ENCODE measurements around the gene KCTD13. TPM values are rescaled to one million over a fixed set of nuclear protein-coding genes. Genes with fewer than 3 reads are reported as not detected.

Gene KCTD13
- total RNA-seq, 1 experiment from 2014 or later: 18.3 TPM

- H2BK12ac ChIP-seq (ENCODE audit: insufficient read length, low read depth, low read length): no peak overlapping the region
- no peak overlapping the region for H3K4ac ChIP-seq (ENCODE audit: low read depth, low read length)
- H4K20me1 ChIP-seq (ENCODE audit: control insufficient read depth, insufficient read depth, insufficient read length): no peaks in the 10 kb centered on the region
- no peak overlapping the region for H4K91ac ChIP-seq (ENCODE audit: insufficient read length, low read depth, low read length)
- no peak overlapping the region for H3K18ac ChIP-seq (ENCODE audit: insufficient read length, low read depth, low read length)
- TF ChIP-seq CTCF (conservative IDR thresholded peaks at IDR 0.05): no peak
- peak overlapping the region; percentile 89 to 96 for H3K4me3 Mint-ChIP-seq
- no peaks in the 10 kb centered on the region for H3K9me3 ChIP-seq (ENCODE audit: control insufficient read depth, low read depth, low read length)
- H3K27ac ChIP-seq (ENCODE audit: insufficient read length, low read depth, low read length): no peak overlapping the region
- H4K8ac ChIP-seq (replicated peaks; ENCODE audit: insufficient read length, low read depth, low read length): no peak overlapping the region
- DNase-seq: no peak
- WGBS (ENCODE audit: extremely low coverage, insufficient read length, low lambda C conversion rate): no CpG with 5 or more reads among the region's 12 CpGs
- peak overlapping the region in 2 of 3 experiments; percentile 9 to 98; a peak in 1 of 7 replicates for H3K27ac Mint-ChIP-seq
- peaks cover 21 to 30% of the 10 kb centered on the region in 2 experiments for H3K4me1 Mint-ChIP-seq
- no peak overlapping the region for H4K5ac ChIP-seq (ENCODE audit: insufficient read length, low read depth, low read length)
- H3K36me3 Mint-ChIP-seq (ENCODE audit: insufficient read depth in 1 of 3, low read depth in 3 of 3): peaks cover 2 to 15% (median 8%) of the 10 kb centered on the region in 3 experiments; a peak in 6 of 7 replicates
- peak overlapping the region; percentile 91 for H3K9ac ChIP-seq (ENCODE audit: extremely low read depth, insufficient read length, low read length)
- no peaks in the 10 kb centered on the region for H3K27me3 Mint-ChIP-seq (ENCODE audit: low read depth)
- no peak overlapping the region for H2BK20ac ChIP-seq (ENCODE audit: low read depth, low read length, poor library complexity, severe bottlenecking)
- no peaks in the 10 kb centered on the region for H3K79me1 ChIP-seq (ENCODE audit: insufficient read depth, low read depth, low read length, poor library complexity, severe bottlenecking)
- H2AK5ac ChIP-seq (ENCODE audit: insufficient read length, low read length): no peak overlapping the region
- H3T11ph ChIP-seq (ENCODE audit: low read length): no peak overlapping the region
- peak overlapping the region; percentile 85 for H3K4me2 ChIP-seq (ENCODE audit: insufficient read depth, insufficient read length, low read length)
- no peak overlapping the region for H2AFZ ChIP-seq (ENCODE audit: low read length)
- no peak overlapping the region for H3K14ac ChIP-seq (ENCODE audit: insufficient read depth, low read length)
- no peak overlapping the region for H3K56ac ChIP-seq (ENCODE audit: insufficient read length, low read depth, low read length)
- H3K23me2 ChIP-seq (ENCODE audit: insufficient read length, low read depth, low read length, poor library complexity, severe bottlenecking): peaks cover 20% of the 10 kb centered on the region
- no peaks in the 10 kb centered on the region for H3K79me2 ChIP-seq (ENCODE audit: insufficient read depth, low read length)
- no peak overlapping the region for H2BK15ac ChIP-seq (ENCODE audit: low read depth, low read length)
- H3K4me1 ChIP-seq (ENCODE audit: insufficient read depth, low read length): peaks cover 8% of the 10 kb centered on the region; the same call in 1 of the 2 replicates
- H2BK5ac ChIP-seq (ENCODE audit: insufficient read length, low read length): no peak overlapping the region
- no peaks in the 10 kb centered on the region for H3K27me3 ChIP-seq (ENCODE audit: insufficient read depth, low read length)
- no peaks in the 10 kb centered on the region for H3K9me3 Mint-ChIP-seq
- H2BK120ac ChIP-seq (ENCODE audit: low read depth, low read length, poor library complexity, severe bottlenecking): no peak overlapping the region
- H3K23ac ChIP-seq (ENCODE audit: insufficient read length, low read depth, low read length): no peak overlapping the region
Measured at GRCh38 chr16:29927070-29927905, 1.3 kb upstream of the KCTD13 start.

All from H9 (cell line).